CD4-positive, alpha-beta T cell treated with Interleukin-15 for 4 hours (primary cell): ENCODE measurements around the gene USP6.
"Not testable (repeated sequence)": the region's sequence is repeated elsewhere in the genome, so short reads cannot be mapped to it uniquely, and the experiment has no call there.

Experiments used
- DNase-seq: peaks from one replicate; pipeline ENCODE4 v3.0.0-alpha.2; 2020; ENCODE audit warnings: low spot score

USP6 gene

DNA sequence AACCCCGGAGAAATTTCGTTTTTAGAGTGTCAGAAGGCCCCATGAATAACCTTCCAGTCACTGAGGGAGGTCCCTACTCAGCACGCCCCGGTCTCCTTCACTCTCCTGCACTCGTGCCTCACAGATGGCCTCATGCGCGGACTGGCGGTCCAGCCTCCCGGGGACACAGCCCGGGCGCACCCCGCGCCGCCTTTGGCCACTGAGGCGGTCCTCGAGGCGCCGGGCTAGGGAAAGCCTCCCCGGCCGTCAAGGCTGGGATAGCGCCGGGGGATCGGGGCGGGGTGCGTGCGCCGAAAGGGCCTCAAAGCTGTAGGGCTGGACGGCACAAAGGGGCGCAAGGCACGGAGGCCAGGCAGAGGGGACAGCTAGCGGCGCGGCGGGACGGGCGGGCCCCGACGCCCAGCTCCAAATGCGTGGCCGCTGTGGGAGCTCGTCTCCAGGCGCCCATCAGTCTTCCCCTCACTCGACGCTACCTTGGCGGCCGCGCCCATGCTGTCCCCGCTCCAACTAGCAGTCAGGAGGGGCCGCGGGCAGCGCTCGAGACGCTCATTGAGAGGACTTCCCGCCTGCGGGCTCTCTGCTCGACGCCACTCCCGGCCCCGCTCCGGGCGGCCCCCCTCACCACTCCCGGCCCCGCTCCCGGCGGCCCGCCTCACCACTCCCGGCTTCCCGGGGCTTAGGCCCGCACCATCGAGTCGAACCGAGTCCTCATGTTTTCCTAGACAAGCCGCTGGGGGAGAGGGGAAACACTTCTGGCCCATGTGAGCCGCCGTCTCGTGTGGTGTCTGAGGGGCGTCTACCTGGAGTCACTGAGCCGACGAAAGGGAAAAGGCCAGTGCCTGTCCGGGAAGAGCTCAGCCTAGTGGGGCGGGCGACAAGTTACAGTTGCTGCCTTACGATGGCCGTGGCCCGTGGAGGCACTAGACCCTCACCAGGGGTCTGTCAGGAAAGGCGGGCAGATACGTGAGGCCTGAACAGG lies at the start of gene USP6:
TSS of gene USP6 (plus strand) at position 360 of the 979 bp plus-strand sequence. CDS start 14,336 bp downstream, outside the sequence.
- DNase-seq = no peak

DNA sequence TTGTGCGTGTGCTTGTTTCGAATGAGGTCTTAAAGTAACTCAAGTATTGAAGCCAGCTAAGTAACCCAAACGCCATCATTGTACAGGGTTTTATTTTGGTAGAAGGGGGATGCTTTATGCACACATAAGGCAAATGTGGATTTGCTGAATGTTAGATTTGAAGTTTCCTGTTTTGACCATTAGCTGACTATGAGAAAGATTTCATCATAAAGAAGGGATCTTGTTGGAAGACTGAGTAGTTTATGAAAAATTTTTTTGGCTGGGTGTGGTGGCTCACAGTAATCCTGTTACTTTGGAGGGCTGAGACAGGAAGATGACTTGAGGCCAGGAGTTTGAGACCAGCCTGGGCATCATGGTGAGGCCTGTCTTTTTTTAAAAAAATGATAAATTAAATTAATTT lies 47.6 kb upstream of the USP6 start:
- no peak for DNase-seq

DNA sequence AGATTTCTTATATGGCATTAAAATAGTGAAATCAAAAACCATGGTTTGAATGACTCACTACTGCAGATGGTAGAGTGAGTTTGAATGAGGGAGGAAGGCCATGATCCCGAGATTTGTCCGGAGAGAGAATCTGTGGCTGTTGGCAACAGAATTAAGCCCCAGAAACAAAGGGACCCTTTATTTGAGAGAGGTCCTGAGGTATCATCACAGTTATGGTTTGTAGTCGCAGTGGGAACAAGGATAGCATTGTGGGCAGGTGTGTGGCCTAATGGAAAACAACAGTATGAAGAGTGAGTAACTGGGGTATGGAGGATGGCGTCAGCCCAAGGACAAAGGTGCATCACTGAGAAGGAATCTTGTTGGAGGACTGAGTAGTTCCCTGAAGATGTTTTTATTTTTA lies 46.1 kb upstream of the USP6 start:
- DNase-seq = no peak

GRCh38 chr17:5075472-5075871 lies 40.4 kb upstream of the USP6 start:
- DNase-seq = not testable (repeated sequence)

GRCh38 chr17:5077275-5077674 lies 38.6 kb upstream of the USP6 start:
- not testable (repeated sequence) for DNase-seq

- no peak for DNase-seq
Measured at GRCh38 chr17:5077781-5078105, 38.1 kb upstream of the USP6 start.

DNA sequence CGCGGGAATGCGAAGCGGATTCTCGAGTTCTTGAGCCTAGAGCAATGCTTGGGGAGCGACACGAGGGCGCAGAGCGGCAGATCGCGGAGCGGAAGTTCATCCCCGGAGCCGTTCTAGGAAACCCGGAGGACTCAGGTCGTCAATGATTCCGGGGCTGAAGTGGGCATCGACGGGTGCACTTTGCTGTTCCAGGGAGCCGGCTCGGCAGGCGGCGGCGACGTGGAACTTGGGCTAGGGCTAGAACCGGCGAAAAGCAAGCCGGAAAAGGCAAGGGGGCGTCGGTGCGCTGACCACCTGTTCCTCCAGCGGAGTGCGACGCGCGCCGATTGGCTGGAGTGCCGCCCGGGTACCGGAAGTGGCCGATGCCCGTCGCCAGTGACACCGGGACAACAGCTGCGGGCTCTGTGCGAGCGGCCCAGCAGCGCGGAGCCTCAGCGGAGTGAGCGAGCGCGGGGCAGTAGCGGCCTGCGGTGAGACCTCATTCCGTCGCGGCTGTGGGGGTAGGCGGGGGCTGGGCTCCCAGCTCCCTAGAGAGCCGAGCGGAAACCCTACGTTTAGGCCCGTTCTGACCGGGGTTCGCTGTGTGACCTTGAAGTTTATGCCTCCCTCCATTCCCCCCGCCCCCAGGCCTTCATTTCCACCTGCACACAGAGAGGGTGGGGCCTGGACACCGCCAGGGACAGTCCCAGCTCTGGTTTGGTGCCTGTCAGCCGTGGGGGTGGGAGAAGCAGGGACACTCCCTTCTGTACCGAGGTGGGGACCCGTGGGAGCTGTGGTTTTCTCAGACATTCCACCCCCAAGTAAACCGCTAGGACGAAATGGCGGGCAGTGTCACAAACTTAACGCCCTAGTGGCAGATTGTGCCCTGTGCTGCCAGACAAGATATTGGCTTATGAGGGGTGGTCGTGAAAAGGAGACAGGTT lies 37.5 kb upstream of the USP6 start, which contains the start of gene ZFP3:
TSS of gene ZFP3 (plus strand) at position 362 of the 923 bp plus-strand sequence. CDS start 13,038 bp downstream, outside the sequence.
- DNase-seq = peak; percentile 76

DNA sequence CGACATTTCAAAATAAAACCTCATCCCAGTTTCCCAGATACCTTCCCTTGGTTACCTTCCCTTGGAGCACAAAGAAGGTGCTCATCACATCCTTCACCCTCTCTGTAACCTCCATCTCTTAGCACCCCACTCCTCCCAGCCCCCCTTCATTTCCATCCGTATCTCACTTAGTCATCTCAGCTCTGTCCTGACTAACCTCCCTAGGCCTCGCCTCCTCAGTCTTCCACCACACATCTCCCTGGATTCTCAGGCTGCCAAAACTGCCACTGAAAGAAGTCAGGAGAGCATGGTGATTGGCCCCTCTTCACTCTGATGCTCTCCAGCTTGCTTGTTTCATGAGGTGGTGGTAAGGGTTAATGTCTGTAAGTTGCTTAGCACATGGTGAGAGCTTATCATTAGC lies 35.2 kb upstream of the USP6 start:
- no peak for DNase-seq

- no peak for DNase-seq
Measured at GRCh38 chr17:5092218-5093010, 23.4 kb upstream of the USP6 start.

DNA sequence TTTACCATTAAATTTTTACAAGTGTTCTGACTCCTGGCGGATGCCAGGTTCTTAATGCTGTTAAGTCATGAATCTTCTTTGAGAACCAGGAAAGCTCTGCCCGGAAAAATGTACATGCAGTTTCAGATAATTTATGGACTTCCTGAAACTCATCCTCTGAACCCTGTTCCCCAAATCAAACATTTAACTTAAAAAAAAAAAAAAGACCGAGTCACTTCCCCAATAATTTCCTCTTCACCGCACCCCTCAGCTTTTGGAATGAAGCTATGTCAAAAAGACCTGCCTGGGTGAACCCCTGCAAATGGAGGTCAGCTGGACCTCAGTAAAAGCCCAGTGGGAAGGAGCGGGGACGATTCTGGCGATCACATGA lies 19.1 kb upstream of the USP6 start:
- no peak for DNase-seq

- peak; percentile 25 for DNase-seq
Measured at GRCh38 chr17:5097101-5097834, 18.6 kb upstream of the USP6 start.

GRCh38 chr17:5099271-5099670 lies 16.6 kb upstream of the USP6 start:
- no peak for DNase-seq

DNA sequence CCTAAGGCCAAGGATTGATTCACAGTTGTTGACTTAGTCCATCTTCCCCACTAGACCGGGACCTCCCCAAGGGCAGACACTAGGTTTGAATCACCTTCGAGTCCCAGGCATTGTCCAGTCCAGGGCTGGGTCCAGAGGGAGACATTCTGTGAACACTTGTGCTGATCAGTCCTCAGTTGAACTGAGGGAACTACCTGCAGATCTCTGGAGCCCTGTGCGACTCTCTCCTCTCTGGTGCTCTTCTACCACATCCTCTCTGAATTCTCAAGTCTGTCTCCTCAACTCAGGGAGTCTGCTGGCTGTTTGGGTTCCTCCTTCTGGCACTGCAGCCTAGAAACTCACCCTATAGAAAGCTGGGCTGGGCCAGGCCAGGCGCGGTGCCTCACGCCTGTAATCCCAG lies 15.0 kb upstream of the USP6 start:
- DNase-seq = no peak

DNA sequence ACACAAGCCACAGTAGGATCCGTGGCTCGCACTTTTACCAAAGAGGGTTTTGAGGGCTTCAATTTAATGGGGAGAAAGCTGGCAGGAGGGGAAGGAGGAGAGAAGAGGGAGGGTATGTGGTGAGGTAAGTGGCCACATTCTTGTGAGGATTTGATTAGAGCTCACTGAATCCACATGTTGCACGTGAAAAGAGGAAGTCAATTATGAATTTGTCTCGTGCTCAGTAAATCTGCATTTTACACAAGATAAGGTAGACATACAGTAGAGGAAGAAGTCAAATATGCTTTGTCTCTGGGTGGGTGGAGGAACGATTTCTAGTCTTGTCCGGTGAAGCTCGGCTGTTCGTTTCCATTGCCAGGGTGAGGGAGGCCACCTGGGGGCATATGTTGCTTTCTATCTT lies 5.0 kb upstream of the USP6 start:
- no peak for DNase-seq

DNA sequence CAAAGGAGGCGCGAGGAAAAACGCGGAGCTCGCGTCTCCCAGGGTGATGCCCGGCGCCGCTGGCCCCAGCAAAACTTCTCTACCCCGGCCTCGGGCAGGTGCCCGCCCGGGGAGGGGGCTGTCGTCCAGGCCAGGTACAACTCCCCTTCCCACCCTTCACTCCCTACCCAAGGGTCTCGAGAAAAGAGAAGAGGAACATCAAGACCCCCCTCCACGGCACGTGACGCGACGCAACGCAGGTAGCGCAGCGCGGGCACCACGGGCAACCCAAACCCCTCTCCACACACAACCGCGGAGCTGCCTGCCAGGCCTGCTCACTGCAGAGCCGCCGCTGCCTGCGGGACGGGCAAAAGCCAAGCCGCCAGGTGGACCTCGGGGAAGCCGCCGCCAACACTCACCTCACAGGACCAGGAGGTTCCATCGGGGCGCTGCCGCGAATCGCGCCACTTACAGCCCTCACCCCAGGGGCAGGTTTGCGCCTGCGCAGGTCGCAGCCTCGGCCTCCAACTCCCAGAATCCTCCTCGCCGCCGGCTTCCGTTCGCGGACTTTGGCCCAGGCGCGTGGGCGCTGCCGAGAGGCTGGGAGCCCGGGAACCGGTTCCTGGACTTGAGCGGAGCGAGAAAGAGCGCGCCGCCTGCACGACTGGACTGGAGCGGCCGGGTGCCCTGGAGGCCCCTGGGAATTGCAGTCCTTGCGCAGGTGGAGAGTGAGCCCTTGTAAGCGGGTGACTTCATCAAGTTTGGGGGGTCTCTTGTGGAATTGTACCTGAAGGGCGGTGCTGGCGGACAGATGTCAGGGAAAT lies 4.2 kb upstream of the USP6 start, which contains the start of gene ZNF232:
TSS of gene ZNF232 (minus strand) at position 477 of the 803 bp plus-strand sequence. CDS start at position 421, 56 bp downstream.
- DNase-seq = peak; percentile 90

GRCh38 chr17:5118219-5118618 lies 2.4 kb downstream of the USP6 start:
- DNase-seq = no peak

GRCh38 chr17:5120036-5120435 lies 4.2 kb downstream of the USP6 start:
- no peak for DNase-seq

DNA sequence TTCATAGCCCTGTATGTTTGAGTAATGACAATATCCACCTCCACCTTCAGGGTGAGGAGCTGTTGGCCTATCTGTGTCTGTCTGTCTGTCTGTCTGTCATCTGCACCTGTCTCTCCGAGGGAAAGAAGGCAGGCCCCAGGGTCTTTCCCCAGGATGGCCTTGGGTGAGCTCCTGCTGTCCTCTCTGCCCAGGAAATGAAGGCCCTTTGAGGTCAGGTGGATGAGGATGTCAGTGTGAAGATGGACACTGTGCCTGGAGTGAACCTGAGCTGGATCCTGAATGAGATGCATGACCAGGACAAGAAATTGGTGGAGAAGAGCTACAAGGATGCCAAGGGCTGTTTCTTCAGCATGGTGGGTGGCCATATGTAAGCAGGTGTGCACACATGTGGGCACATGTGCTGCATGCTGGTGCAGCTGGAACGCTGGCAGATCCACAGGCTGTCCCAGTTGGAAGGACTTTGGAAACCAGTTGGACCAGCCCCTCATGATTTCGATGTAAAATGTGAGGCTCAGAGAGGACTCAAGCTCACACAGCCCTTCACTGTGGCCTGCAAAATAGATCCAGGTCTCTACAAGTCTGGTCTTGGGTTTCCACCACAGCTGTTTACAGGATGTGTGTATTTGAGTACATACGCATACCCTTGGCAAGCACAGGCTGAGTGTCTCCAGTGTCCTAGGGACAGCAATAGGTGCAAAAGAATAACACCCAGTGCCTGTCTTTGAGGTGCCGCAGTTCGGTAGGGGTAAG lies 4.8 kb downstream of the USP6 start:
- DNase-seq = not testable (repeated sequence)

DNA sequence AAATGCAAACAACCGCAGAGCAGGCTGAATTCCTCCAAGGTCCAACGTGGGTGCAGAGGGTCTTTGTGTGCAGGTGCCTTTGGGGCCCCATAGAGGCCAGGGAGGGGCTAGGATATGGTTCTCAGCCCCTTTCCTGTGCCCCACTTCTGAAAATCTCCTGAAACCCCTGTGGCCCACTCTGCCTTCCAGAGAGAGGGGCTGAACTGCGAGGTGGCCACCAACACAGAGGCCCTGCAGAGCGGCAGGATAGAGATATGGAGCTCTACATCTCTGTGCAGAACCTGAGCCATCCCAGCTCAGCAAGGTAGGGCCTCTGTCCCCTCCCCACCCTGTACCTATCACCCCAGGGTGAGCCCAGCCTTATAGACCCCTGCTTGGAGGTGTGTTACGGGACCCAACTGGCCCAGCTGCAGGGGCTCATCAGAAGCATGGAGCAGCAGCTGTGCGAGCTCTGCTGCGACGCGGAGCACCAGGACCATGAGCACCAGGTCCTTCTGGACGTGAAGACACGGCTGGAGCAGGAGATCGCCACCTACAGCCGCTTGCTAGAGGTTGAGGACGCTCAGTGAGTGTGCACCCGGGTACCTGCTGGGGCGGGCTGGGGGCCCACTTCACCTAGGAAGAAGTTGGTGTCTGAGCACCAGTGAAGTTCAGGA lies 5.5 kb downstream of the USP6 start:
- DNase-seq = no peak
